CD4-positive, alpha-beta T cell treated with Interleukin-4 for 4 hours (primary cell): Measurements from ENCODE around the gene SARS2.
A peak's percentile ranks its signal among the peaks of the same experiment; 100 is the strongest.
"Not testable (repeated sequence)": the region's sequence is repeated elsewhere in the genome, so short reads cannot be mapped to it uniquely, and the experiment has no call there.

Experiments
- DNase-seq: peaks from one replicate; pipeline ENCODE4 v3.0.0-alpha.2; 2020

SARS2 gene

DNA sequence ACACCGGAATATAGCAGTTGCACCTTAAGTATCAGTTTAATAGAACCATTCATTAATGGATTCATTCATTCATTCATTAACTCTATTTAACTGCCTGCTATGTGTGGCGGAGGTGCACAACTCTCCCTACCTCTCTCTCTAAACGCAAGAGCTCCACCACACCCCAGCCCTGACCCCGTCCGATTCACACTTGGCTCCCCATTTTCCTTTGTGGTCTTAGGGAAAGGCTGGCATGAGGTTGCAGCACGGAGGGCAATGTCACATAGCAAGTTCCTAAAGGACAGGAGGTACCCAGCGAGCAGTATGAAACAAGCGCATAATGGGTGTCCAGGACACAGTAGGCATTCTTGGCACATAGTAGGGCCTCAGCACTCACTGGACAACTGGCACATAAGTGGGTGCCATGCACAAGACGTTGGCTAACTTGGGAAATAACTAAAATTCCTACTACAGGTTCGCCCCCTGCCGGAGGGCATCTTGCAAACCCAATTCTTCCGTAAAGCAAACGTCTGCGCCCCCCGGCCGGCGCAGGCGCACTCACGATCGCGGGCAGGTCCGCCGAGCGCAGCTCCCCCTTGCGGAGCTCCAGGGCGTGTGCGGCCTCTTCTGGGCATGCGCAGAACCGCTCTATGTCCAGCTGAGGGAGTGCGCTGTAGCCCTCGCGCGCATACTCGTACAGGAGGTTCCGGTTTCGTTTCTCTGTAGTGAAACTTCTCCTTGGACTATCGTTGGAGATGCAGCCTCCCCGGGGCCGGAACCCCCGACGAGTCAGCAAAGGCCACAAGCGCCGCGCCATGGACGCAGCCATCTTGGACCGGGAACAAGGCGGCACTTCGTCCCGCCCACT, at the start of gene SARS2:
SARS2 (minus strand) TSS at position 835 of the 847 bp plus-strand sequence; CDS start at position 808, 27 bp downstream.
- peak; percentile 90 for DNase-seq

DNA sequence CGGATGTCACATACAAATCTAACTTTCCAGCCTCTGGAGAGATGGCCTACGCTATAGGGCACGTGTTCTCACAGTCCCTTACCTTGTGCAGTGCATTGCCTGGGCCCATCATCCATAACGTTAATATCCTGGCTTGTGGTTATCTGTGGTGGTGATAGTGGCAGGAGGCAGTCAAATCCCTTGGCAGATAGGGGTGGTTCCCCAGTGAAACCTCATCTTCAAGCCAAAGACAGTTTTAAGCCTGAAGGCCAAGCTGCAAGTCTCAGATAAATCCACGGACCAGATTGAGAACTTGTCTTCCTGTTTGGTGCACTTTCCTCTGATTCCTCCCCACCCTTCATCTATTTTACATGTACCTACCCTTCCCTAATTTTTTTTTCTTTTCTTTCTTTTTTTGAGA, 49.2 kb upstream of the SARS2 start:
- no peak for DNase-seq

DNA sequence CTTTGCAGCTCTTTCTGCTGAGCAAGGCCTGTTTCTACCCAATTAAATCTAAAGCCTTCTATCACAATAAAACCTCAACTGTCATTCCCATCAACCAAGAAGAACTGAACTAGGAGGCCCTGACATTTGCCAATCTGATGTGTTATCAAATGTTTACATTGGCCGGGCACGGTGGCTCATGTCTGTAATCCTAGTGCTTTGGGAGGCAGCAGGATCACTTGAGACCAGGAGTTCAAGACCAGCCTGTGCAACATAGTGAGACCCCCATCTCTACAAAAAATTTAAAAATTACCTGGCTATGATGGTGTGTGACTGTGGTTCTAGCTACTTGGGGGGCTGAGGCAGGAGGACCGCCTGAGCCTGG, 47.7 kb upstream of the SARS2 start:
- DNase-seq = no peak

DNA sequence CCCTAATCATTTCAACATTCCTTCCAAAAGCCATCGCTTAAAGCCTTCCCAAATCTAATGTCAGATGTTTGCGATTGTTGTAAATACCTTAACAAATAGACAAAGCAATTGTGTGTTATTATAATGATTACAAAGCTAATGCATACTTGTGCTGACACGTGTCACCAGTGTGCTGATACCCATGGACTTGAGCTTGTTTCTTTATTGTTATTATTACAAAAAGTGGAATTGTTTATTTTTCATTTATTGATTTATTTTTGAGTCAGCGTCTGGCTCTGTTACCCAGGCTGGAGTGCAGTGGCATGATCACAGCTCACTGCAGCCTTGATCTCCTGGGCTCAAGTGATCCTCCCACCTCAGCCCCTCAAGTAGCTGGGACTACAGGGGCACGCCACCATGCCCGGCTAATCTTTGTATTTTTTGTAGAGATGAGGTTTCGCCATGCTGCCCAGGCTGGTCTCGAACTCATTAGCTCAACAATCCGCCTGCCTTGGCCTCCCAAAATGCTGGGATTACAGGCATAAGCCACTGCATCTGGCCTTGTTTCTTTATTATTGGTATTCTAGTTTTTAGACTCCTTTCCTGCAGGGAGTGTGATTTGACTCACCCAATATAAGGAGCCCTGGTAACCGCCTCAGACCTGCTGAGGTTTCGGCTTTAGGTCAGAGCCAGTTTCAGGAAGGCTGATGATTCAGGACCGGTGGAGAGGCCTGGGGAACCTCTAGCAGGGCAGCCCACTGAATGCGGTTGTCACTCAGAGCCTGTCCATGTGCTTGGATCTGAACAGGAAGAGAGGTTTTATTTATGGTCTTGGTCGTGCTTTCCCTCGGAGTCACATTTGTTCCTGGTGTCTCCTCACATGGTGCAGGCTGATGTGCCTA, 47.1 kb upstream of the SARS2 start:
- no peak for DNase-seq

DNA sequence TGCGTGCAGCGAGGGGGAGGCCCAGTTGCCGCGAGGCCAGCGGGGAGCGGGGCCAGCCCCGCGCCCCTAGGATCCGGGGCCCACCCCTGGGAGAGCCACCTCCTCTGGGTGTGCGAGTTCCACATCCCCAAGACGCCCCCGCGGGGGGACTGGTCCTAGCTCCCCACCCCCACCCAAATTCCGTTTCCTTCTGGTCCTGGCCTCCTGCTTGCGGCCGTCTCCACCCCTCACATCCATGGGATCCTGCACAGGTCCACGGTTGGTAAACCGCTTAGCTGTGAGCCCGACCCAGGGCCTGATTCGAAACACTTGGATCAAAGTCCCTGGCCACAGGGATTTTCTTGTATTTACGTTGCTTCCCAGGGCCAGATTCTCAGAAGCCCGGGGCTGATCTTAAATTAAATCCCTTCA, 45.3 kb upstream of the SARS2 start:
- DNase-seq = no peak

- DNase-seq = no peak
Observed at GRCh38 chr19:38975214-38975860, 44.8 kb upstream of the SARS2 start, which contains the start of gene FBXO17. TSS of gene FBXO17 (minus strand) at chr19:38975742. CDS start at chr19:38950319, 25,423 bp downstream.

DNA sequence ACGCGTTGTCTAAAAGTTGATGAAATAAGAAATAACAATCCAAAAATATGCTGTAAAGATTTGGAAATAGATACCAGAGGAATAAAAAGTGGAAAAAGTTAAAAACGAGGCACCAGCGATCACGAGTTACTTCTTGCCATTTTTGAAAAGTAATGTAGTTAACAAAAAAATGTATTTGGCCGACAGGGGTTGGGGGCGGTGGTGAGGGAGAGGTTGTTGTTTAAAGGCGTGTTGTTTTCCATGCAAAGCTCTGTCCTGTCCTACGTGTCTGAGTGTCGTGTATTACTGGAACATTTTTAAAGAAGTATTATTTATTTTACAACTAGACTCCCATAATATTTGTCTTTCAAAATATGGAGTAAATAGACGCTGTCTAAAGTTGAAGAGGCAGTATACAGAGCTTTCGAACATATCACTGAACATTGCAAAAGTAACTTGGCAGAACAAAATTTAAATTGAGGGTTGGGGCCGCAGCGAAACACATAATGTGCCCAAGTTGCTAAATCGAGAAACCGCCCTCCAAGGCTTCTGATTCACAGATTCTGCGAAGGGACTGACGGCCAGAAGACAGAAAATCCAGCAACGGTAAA, 44.2 kb upstream of the SARS2 start:
- no peak for DNase-seq

GRCh38 chr19:38971672-38972071, 41.1 kb upstream of the SARS2 start:
- DNase-seq = no peak

- no peak for DNase-seq
Observed at GRCh38 chr19:38970664-38971532, 40.3 kb upstream of the SARS2 start.

DNA sequence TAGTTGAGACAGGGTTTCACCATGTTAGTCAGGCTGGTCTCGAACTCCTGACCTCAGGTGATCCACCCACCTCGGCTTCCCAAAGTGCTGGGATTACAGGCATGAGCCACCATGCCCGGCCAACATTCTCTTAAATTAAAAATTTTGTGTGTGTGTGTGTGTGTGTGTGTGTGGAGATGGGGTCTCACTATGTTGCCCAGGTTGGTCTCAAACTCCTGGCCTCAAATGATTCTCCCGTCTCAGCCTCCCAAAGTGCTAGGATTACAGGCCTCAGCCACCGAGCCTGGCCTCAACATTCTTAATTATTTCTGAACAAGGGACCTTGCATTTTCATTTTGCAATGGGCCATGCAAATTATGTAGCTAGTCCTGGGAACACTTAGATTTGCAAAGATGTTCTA, 35.6 kb upstream of the SARS2 start:
- not testable (repeated sequence) for DNase-seq

DNA sequence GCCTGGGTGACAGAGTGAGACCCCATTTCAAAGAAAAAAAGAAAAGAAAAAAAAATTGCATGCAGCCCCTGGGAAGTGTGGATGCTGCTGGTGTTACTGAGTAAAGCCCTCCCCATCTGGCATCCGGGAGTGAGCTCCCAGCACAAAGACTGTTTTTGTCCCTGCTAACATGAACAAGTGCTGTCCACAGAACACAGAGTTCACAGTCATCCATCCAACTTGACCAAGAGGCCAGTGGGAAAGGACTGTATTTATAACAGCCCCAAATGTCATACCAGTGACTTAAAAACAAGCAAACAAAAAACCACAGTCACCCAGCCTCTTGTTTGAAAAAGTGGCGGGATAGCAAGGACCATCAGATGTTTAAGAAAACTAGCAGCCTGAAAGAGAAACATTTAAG, 34.2 kb upstream of the SARS2 start:
- no peak for DNase-seq

- DNase-seq = no peak
Observed at GRCh38 chr19:38959618-38960017, 29.1 kb upstream of the SARS2 start.

- DNase-seq = no peak
Observed at GRCh38 chr19:38958301-38958700, 27.7 kb upstream of the SARS2 start.

- DNase-seq = no peak
Observed at GRCh38 chr19:38956264-38956663, 25.7 kb upstream of the SARS2 start.

- DNase-seq = no peak
Observed at GRCh38 chr19:38953677-38954076, 23.1 kb upstream of the SARS2 start.

DNA sequence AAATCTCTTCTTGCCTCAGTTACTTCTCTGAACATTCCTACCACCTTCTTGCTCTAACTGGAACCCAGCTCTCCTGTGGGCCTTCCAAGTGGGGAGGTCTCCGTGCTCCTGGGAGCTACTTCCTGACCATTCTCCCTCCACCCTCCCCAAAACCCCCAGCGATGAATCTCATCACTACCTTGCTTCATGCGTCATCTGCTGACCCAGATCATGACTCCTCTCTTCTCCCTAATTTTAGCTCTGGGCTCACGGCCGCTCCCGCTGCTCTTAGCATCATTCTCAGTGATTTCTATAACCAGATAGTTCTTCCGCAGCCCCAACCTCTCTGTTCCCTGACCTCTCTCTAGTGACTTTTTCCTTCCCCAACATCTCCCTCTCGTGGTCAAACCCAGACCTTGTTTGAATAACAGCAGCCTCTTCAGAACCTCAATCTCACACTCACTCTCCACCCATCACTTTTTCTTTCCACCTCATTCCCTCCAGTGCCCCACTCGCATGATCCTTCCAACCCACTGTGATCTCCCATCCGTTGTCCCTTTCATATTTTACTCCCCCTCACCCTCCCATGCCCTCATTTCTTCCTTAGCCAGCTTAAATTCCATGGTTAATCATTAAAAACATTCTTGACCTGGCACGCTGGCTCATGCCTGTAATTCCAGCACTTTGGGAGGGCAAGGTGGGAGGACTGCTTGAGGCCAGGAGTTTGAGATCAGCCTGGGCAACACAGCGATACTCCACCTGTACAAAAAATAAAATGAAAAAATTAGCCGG, 22.0 kb upstream of the SARS2 start:
- DNase-seq = peak; percentile 32

GRCh38 chr19:38951187-38951586, 20.6 kb upstream of the SARS2 start:
- no peak for DNase-seq

DNA sequence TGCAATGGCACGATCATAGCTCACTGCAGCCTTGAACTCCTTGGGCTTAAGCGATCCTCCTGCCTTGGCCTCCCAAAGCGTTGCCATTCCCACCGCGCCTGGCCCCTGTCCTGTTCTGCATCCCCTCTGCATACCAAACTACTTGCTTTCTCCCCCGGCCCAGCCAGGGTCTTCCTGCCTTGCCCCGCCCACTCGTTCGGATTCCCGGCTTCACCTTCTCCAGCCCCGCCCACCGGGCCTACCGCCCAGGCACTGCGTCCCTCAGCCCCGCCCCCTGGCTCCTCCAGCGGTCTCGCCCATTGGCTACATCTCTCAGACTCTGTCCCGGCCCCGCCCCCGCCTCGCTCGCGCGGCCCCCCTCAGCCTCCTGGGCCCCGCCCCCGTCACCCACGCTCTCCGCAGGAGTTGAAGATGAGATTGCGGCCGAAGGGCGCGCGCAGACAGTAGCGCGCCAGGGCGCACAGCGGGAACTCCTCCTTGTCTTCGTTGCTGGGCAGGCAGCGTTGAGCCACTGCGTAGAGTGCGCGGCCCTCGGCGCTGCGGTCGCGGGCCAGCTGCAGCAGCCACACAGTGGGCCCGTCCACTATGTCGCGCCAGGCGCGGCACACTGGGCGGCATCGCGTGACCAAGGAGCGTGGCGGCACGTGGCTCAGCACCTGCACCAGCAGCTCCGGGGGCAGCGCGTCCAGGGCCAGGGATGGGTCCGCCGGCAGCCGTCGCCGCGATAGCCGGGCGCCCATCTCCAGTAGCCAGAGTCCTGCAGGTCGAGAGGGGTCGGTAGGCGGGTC, 19.2 kb upstream of the SARS2 start:
- peak; percentile 71 for DNase-seq

GRCh38 chr19:38946229-38947010, 15.9 kb upstream of the SARS2 start:
- DNase-seq = no peak
